Tongue (tissue), 2 donors: ENCODE results near the gene ECSIT. TPM values are rescaled to one million over a fixed set of nuclear protein-coding genes. Genes with fewer than 3 reads are reported as not detected.
"Not testable (repeated sequence)": the region's sequence is repeated elsewhere in the genome, so short reads cannot be mapped to it uniquely, and the experiment has no call there.

ENCODE experiments used
- DNase-seq: peaks from one replicate; pipeline ENCODE4 v3.0.0-alpha.2; 2015
- total RNA-seq: library from RNA; depleted of rRNA; stranded (reverse); fragments of >200 nt; gene quantifications from one replicate; pipeline ENCODE4 v1.2.3, GENCODE V29; 2014

The ECSIT gene, protein sequence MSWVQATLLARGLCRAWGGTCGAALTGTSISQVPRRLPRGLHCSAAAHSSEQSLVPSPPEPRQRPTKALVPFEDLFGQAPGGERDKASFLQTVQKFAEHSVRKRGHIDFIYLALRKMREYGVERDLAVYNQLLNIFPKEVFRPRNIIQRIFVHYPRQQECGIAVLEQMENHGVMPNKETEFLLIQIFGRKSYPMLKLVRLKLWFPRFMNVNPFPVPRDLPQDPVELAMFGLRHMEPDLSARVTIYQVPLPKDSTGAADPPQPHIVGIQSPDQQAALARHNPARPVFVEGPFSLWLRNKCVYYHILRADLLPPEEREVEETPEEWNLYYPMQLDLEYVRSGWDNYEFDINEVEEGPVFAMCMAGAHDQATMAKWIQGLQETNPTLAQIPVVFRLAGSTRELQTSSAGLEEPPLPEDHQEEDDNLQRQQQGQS
- total RNA-seq, result 56.6 TPM

DNA sequence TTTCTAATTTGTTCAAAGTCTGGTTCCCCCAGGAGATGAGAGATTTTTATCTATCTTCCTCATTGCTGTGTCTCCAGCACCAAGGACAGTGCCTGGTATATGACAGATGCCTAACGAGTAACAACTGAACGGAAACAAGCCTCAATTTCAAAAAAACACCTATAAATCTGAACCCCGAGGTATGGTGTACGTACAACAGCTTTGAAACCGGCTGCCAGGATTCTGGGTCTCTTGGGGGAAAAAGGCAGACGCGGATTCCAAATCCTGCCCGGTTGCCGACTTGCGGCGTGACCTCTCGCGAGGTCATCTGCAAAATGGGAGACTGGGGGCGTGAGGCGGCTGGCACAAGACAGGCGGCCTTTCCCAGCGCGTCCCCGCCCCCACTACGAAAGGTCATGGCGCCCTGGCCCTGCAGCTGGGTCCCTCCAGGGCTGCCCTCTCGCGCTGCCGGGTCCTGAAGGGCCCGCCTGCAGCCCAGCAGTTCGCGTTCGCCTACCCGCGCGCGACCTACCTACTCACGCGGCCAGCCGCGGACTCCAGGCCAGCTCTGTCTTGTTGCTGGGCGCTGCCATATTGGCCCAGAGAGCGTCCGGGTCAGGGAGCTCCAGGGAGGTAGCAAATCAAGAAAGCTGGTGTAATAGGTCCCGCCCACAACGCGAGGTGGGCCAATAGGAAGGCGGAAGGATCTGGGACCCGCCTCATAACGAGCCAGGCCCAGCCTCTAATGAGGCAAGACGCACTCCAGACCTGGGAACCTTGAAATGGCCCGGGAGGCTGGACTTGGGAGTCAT is at the start of gene ECSIT:
Gene ECSIT, minus strand, starts transcription at position 584 of the 791 bp plus-strand sequence. CDS start 9,964 bp downstream, outside the sequence.
- peak; percentile 98 for DNase-seq

DNA sequence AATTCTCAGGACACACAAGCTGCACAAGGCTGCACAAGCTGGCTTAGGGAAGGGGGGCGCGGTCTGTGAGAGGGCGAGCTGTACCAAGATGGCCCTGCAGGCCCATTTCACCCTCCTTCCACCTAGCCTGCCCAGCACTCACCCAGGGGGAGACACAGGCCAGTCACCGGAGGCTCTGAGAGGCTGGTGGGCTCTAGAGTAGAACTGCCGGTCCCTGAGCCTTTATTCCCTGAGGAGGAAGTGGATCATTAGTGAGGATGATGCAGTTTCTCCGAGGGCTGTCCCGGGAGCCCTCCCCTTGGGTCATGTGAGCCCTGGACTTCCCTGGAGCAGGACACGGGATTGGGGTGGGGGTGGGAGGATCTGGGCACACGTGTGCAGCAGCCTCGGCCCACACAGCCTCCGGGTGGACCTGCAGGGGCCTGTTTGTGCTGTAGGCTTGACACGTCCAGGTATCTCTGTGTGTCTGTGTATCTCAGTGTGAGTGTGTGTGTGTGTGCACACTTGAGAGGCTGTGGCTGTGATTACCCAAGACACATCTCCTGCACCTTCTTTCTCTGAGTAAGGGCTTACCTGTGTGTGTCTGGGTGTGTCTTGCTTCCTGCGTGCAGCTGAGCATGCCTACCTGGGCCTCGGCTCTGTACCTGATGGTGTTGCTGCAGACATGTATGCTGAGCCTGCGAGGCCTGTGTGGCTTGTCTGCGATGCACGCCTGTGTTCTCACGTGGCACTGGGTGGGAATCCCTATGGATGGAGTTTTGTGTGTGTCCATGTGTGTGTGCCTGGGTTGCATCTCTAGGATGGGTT is 48.7 kb upstream of the ECSIT start, which contains the start of gene ACP5:
Gene ACP5, minus strand, starts transcription at position 195 of the 807 bp plus-strand sequence. CDS start 328 bp downstream, outside the sequence.
- DNase-seq, result no peak

DNA sequence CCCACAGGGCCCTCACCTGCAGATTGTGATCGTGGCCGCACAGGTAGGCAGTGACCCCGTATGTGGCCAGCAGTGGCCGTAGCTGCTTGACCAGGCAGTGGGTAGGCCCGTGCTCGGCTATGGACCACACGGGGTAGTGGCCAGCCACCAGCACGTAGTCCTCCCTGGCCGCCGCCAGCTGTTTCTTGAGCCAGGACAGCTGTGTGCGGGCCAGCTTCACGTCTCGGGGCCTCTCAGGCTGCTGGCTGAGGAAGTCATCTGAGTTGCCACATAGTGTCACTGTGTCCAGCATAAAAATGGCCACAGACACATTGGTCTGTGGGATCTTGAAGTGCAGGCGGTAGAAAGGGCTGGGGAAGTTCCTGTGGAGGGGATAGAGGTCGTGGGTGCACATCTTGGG is 47.3 kb upstream of the ECSIT start:
- DNase-seq, result no peak

DNA sequence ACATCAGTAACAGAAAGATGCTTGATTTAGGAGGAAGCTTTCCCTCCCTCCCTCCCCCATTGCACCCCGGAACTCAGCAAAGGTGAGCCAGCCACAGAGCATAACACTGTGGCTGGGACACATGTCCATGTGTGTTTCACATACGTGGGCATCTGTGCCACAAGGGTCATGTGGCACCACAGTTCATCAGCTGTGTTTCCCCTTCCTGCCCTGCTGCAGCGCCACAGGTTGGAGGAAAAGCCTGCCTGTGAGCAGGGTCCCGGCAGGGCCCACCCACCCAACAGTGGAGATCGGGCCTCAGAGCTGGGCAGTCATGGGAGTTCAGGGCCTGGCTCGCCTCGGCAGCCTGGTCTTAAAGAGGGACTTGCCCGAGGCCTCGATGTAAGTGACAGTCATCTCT is 45.8 kb upstream of the ECSIT start:
- no peak for DNase-seq

DNA sequence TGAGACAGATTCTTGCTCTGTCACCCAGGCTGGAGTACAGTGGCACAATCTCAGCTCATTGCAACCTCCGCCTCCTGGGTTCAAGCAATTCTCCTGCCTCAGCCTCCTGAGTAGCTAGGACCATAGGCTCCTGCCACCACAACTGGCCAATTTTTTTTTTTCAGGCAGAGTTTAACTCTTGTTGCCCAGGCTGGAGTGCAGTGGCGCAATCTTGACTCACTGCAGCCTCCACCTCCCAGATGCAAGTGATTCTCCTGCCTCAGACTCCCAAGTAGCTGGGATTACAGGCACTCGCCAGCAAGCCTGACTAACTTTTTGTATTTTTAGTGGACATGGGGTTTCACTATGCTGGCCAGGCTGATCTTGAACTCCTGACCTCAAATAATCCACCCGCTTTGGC is 44.8 kb upstream of the ECSIT start:
- not testable (repeated sequence) for DNase-seq

DNA sequence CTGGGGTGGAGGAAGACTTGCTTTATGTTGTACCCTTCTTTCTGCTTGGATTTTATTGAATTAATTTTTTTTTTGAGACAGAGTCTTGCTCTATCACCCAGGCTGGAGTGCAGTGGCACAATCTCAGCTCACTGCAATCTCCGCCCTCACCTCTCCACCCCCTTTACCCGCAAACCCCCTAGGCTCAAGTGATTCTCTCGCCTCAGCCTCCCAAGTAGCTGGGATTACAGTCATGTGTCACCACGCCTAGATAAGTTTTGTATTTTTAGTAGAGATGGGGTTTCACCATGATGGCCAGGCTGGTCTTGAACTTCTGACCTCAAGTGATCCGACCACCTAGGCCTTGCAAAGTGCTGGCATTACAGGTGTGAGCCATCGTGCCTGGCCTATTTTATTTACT is 44.4 kb upstream of the ECSIT start:
- not testable (repeated sequence) for DNase-seq

DNA sequence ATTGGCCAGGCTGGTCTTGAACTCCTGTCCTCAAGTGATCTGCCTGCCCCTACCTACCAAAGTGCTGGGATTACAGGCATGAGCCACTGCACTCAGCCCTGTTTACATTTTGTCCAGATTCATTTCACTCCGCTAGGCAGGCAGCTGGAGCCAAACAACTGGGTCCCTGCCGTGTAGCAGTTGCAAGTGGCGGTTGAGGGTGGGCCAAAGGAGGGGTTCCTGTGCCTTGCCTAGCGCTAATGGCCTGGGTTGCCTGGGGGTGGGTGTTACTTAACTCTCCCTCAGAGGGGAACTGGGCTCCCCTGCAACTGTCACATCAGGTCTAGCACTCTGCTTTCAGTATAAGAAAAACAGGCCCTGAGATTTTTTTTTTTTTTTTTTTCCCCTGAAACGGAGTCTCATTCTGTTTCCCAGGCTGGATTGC is 41.1 kb upstream of the ECSIT start:
- DNase-seq, result no peak

DNA sequence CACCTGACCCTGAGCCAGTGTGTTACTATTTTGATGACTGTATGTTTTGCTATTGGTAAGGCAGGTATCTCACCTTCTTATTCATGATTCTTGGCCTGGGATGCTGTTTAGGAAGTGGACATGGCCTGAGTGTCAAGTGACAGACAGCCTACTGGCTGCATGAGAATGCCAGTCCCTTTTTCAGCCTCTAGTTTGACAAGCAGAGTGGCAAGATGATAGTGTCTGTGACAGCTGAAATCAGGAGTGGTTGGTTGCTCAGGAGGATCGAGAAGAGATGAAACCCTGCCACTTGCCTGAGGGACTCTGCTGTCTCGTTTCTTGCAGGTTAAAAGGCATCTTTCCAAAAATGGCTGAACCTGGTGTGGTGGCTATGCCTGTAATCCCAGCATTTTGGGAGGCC is 37.2 kb upstream of the ECSIT start:
- no peak for DNase-seq

DNA sequence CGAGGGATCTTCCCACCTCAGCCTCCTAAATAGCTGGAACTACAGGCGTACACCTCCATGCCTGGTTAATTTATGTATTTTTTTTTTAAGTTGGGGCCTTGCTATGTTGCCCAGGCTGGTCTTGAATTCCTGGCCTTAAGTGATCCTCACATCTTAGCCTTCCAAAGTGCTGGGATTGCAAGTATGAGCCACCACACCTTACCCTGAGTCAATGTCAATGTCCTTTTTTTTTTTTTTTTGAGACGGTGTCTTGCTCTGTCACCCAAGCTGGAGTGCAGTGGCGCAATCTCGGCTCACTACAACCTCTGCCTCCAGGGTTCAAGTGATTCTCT is 36.7 kb upstream of the ECSIT start:
- not testable (repeated sequence) for DNase-seq

DNA sequence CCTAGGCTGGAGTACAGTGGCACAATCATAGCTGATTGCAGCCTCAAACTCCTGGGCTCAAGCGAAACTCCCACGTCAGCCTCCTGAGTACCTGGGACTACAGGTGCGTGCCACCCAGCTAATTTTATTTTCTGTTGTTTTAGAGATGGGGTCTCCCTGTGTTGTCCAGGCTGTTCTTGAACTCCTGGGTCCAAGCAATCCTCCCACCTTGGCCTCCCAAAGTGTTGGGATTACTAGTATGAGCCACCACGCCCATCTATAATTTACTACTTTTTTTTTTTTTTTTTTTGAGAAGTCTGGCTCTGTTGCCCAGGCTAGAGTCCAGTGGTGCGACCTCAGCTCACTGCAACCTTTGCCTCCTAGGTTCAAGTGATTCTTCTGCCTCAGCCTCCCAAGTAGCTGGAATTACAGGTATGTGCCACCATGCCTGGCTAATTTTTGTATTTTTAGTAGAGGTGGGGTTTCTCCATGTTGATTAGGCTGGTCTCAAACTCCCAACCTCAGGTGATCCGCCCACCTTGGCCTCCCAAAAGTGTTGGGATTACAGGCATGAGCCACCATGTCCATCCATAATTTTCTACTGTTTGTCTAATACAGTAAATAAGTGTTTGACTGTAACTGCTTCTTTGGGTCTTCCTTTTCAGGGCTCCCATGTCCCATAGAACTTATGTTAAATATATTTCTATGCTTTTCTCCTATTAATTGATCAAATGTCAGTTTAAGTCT is 35.3 kb upstream of the ECSIT start:
- DNase-seq, result not testable (repeated sequence)

DNA sequence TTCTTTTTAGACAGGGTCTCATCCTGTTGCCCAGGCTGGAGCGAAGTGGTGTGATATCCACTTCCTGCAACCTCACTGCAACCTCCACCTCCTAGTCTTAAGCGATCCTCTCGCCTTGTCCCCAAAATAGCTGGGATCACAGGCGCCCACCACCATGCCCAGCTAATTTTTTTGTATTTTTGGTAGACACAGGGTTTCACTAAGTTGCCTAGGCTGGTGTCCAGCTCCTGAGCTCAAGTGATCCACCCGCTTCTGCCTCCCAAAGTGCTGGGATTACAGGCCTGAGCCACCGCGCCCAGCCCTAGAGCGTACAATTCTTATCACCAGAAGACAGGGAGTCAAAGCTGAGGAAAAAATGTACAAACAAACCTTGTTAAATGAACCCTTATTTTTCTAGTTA is 34.6 kb upstream of the ECSIT start:
- no peak for DNase-seq

DNA sequence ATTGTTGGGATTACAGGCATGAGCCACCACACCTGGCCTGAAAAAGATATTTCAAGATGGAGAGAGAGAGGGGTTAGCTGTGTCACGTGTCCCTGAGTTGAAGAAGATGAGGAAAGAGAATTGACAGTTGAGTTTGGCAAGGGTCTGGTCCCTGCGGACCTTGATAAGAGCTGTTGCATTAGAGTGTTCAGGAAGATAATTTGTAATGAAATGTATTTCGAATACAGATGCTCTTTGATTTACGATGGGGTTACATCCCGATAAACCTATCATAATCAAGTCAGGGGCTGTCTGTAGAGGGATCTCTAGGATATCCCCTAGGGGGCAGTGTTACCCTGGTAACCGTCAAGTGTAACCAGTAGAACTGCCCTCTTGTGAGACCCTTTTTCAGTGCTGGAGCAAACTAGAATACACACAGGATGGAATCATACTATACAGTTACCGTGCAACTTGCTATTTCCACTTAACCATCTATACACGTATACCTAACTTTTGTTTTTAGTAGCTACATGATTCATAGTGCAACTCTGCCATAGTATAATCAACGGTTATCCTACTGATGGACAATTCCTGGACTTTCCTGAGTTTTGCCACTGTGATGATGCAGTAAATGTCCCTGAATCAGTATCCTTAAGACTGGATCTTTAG is 31.6 kb upstream of the ECSIT start:
- DNase-seq, result peak; percentile 77

DNA sequence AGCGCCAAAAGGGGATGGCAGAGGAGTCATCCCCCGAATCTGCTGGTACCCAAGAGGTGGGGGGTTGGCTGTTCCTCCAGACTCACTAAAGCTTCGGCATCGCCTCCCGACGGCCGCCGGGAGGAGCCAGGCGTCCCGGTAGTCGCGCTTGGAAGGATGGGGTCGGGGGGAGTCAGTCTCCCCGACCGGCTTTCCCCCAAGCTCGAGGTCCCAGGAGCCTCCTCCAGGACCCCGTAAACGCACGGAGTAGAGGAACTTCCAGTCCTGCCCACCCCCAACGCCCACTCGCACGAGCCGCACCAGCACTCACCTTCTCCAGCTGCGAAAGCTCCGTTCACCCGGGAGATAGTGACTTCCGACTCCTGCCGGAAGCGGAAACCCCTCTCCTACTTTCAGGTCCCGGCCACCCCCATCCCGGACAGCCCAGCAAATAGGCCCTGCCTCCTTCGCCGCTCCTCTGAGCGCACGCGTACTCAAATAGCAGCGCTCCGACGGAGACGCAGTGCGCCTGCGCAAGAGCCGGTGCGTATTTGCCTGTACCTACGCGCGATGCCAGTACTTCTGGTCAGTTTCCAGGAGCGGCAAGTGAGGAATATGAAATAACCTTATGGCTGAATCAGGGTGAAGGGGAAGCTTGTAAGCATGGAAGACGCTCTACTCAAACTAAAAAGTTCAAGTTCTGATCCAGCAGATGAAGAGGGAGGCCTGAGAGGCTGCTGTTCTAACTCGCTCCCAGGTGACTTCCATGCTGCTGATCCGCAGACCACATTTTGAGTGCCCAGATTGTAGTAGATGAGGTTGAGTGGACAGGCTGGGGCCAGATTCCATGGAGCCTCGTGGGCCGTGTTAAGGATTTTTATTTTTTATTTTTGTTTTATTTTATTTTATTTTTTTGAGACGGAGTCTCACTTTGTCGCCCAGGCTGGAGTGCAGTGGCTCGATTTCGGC is 30.2 kb upstream of the ECSIT start, which contains the start of gene ELOF1:
Gene ELOF1, minus strand, starts transcription at position 350 of the 948 bp plus-strand sequence. CDS start 4,883 bp downstream, outside the sequence.
- peak; percentile 99 for DNase-seq

DNA sequence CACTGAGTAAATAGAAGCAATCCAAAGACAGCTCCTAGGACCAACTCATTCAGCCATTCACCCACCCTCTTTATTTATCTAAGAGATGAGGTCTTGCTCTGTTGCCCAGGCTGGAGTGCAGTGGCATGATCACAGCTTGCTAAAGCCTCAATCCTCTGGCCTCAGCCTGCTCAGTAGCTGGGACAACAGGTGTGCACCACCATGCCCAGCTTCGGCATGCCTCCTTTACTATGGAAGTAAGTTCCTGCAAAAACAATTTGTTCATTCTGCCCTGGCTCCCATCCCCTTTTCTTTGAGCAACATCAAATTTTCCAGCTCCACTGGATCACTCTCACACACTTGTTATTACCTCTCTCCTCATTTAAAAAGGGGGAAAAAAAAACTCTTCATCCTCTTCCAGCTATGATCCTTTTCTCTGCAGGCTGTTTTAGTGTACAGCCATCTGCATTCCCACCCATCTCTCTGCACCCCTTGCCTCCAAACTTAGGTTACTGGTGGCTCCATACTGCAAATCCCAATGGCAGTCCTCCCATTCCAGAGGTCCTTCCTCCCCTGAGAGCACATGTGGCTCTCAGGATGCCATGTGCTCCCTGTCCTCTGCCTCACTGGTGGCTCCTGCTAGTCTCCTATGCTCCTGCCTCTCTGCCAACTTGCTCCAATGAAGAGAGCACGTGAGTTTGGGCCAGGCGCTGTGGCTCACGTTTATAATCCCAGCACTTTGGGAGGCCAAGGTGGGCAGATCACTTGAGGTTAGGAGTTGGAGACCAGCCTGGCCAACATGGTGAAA is 27.9 kb upstream of the ECSIT start:
- no peak for DNase-seq

DNA sequence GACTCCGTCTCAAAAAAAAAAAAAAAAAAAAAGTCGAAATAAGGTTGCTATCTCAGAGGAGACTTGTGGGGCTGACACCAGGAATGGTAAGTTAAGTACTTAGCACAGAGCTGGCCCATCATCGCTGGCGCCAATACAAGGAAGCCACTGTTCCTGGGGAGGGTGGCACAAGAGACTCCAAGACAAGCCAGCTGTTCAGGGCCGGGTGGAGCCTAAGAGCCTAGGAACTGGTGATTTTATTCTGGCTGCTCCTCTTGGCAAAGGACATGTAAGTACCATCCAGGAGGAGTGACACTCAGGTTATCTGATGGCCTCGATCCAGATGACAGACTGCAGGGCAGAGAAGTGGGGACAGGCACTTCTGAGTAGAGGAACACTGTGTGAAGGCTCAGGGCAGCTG is 26.3 kb upstream of the ECSIT start:
- DNase-seq, result no peak

DNA sequence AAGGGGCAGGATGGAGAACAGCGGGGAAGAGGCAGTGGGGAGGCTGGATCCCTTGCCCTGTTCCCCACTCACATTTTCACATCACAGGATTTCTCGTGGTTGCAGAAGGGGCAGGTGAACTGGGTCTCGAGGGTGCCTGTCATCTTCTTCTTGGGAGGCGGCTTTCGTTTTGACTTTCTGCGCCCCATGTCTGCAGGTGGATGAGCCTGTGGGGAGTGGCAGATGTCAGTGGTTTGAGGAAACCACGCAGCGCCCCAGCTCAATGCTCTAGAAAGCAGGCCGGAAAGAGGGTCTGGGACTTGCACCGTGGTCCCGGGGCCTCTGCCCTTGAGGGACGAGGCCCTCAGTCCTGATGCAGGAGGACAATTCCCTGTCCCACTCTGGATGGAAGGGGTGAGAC is 25.2 kb upstream of the ECSIT start:
- no peak for DNase-seq

DNA sequence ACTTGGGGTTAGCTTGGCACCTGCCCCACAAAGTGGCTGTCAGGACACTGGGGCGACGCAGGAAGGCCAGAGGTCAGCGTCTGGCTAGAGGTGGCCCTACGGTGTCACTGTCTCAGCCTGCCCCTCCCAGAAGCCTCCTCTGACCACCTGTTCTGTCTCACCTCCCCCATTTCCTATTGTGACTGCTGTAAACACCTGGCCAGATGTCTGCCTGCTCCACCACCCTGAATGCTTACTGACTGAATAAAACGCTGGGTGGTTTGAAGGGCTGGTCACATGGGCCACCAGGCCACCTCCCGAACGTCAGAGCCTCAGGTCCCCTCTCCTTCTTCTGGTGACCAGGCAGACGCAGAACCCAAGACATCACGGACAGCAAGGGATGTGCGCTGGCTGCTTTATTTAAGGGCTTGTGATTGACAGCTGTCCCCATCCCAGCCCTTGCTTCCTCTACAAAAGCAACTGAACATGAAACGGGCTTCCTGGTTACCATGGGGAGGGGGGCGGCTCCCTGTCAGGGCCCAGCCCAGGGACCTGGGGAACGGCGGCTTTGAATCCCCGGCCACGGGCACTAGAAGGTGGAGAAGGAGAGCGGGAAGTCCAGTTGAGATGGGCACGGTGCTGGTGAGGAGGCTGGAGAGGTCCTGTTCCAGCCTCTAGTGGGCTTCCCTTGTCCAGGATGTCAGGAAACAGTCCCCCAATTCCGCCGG is 23.9 kb upstream of the ECSIT start:
- DNase-seq, result no peak

DNA sequence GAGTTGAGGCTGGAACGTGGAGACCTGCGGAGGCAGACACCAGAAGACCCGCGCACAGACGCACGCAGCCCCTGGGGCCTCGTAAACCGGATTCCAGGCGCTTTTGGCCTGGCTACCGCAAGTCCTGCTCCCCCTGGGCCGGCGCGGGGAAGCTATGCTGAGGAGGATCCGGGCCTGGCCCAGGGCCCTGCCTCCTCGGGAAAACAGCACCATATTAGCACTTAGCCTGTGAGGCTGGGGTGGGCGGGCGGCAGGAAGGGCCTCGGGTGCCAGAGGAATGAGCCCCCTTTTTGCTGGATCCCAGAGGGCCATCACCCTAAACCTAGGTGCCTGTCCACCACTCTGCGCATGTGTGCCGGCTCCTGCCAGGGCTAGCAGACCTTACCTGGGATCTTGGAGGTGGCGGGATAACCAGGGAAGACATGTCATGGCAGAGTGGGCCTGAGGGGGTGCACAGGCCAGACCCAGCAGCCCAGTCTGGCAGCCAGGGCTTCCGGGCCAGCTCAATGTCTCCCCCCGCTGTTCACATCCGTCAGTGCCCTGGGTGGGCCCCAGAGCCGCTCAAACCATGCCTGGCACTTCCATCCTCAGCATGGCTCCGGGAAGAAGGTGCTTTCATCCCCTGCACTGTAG is 22.8 kb upstream of the ECSIT start:
- no peak for DNase-seq
